Endothelial cell of umbilical vein (primary cell): ENCODE data around the gene ZBTB7B. TPM values are rescaled to one million over a fixed set of nuclear protein-coding genes. Genes with fewer than 3 reads are reported as not detected.

Source experiments
- BruUV-seq: library from RNA; stranded (reverse); fragments of 400-500 nt; replicated peaks from 2 replicates; lab custom pipeline; 2021; lab: Mats Ljungman, UMichigan
- CTCF ChIA-PET: fragments of 300-600, 350-600 bp; sonication (Branson Sonifier 250); formaldehyde crosslinking; loops from one replicate; lab custom pipeline; 2021; ENCODE audit warnings: antibody characterized with exemption, inconsistent platforms; lab: Charles Lee
- POLR2A ChIA-PET: fragments of 300-600, 350-600 bp; sonication (Branson Sonifier 250); formaldehyde crosslinking; loops from one replicate; lab custom pipeline; 2021; ENCODE audit warnings: antibody characterized with exemption, inconsistent platforms; lab: Charles Lee
- DNase-seq: peaks from one replicate; pipeline ENCODE4 v3.0.0-alpha.2; 2011; ENCODE audit warnings: low read depth, low spot score
- FAIRE-seq: peaks from 2 replicates; lab custom pipeline; 2011; peaks lifted over from hg19 to GRCh38; lab: Jason Lieb, UNC
- H2AFZ ChIP-seq: 2 replicates; pipeline ENCODE4 v1.6.0; 2012; ENCODE audit warnings: low read depth, low read length, control low read depth, inconsistent platforms
- H3K27ac ChIP-seq: 2 replicates; pipeline ENCODE4 v1.5.1; 2011; ENCODE audit warnings: low read depth, mild to moderate bottlenecking, control low read depth, low read length, moderate library complexity; ENCODE audit not compliant: insufficient read depth
- H3K27me3 ChIP-seq, 2 experiments: 2 replicates each; pipeline versions ENCODE4 v1.6.0 to v1.6.1; 2011; ENCODE audit warnings: low read length in 2 of 2, mixed read lengths in 1 of 2; ENCODE audit not compliant: control insufficient read depth in 2 of 2, insufficient read depth in 2 of 2
- H3K36me3 ChIP-seq, 2 experiments: 2 replicates in 1 of 2; 3 replicates in 1 of 2; pipeline ENCODE4 v1.5.1; 2011; ENCODE audit warnings: low read length in 2 of 2, mild to moderate bottlenecking in 1 of 2, moderate library complexity in 1 of 2; ENCODE audit not compliant: control insufficient read depth in 2 of 2, insufficient read depth in 2 of 2; ENCODE audit errors: extremely low read depth in 1 of 2
- H3K4me1 ChIP-seq: 3 replicates; pipeline ENCODE4 v1.5.1; 2011; ENCODE audit warnings: mild to moderate bottlenecking, low read length; ENCODE audit not compliant: control insufficient read depth, insufficient read depth; ENCODE audit errors: extremely low read depth
- H3K4me2 ChIP-seq: 2 replicates; pipeline ENCODE4 v1.6.1; 2011; ENCODE audit warnings: low read length, control low read depth, mixed read lengths; ENCODE audit not compliant: insufficient read depth
- H3K4me3 ChIP-seq, 3 experiments: fragments of 200-600 bp in 1 of 3; sonication (generic), shearing (Covaris generic) in 1 of 3; replicated peaks in 1 of 3; 2 replicates each; pipeline ENCODE4 v1.5.1; 2011 to 2016; ENCODE audit warnings: control low read depth in 3 of 3, low read length in 3 of 3, mild to moderate bottlenecking in 2 of 3, inconsistent platforms in 1 of 3, low read depth in 1 of 3, moderate library complexity in 1 of 3; ENCODE audit not compliant: insufficient read depth in 1 of 3
- H3K79me2 ChIP-seq: 2 replicates; pipeline ENCODE4 v1.6.0; 2012; ENCODE audit warnings: low read length, inconsistent platforms; ENCODE audit not compliant: control insufficient read depth, insufficient read depth
- H3K9ac ChIP-seq: replicated peaks from 2 replicates; pipeline ENCODE3; 2011; ENCODE audit warnings: low read length, control low read depth; ENCODE audit not compliant: insufficient read depth; ENCODE audit errors: extremely low read depth
- H3K9me1 ChIP-seq: replicated peaks from 3 replicates; pipeline ENCODE4 v1.6.0; 2011; ENCODE audit warnings: mild to moderate bottlenecking, low read length; ENCODE audit not compliant: control insufficient read depth, insufficient read depth; ENCODE audit errors: extremely low read depth
- H3K9me3 ChIP-seq: replicated peaks from 2 replicates; pipeline ENCODE4 v1.5.1; 2012; ENCODE audit warnings: low read length, inconsistent platforms; ENCODE audit not compliant: control insufficient read depth, insufficient read depth
- H4K20me1 ChIP-seq: replicated peaks from 2 replicates; pipeline ENCODE3; 2011; ENCODE audit warnings: mild to moderate bottlenecking, low read length; ENCODE audit not compliant: control insufficient read depth, insufficient read depth; ENCODE audit errors: extremely low read depth
- CTCF ChIP-seq, 2 donors: IDR thresholded peaks; 1 replicate in 1 of 2; 2 replicates in 1 of 2; pipeline ENCODE4 v1.5.1; 2011; ENCODE audit warnings: low read length in 2 of 2, mild to moderate bottlenecking in 2 of 2, moderate library complexity in 2 of 2, control low read depth in 1 of 2, inconsistent platforms in 1 of 2, low read depth in 1 of 2; ENCODE audit not compliant: insufficient read depth in 1 of 2; ENCODE audit errors: extremely low read depth in 1 of 2
- EZH2 ChIP-seq: IDR thresholded peaks from 2 replicates; pipeline ENCODE4 v1.6.1; 2012; ENCODE audit warnings: borderline replicate concordance, low read depth, mild to moderate bottlenecking, moderate library complexity, low read length, inconsistent platforms; ENCODE audit not compliant: severe bottlenecking
- FOS ChIP-seq: IDR thresholded peaks from 2 replicates; pipeline ENCODE4 v1.6.1; 2011; ENCODE audit warnings: mild to moderate bottlenecking, low read length, moderate library complexity, borderline replicate concordance; ENCODE audit not compliant: insufficient read depth
- GATA2 ChIP-seq: IDR thresholded peaks from 2 replicates; pipeline ENCODE4 v1.7.0; 2011; ENCODE audit warnings: low read depth, mild to moderate bottlenecking, moderate library complexity, mixed read lengths, low read length; ENCODE audit not compliant: insufficient read length, insufficient read depth
- JUN ChIP-seq: IDR thresholded peaks from 2 replicates; pipeline ENCODE4 v1.6.1; 2011; ENCODE audit warnings: borderline replicate concordance, low read depth; ENCODE audit not compliant: insufficient read length, insufficient read depth
- MAX ChIP-seq: IDR thresholded peaks from 2 replicates; pipeline ENCODE4 v1.6.1; 2011; ENCODE audit not compliant: insufficient read depth, insufficient read length
- MYC ChIP-seq: IDR thresholded peaks from one replicate; pipeline ENCODE4 v1.6.1; 2011; ENCODE audit warnings: mild to moderate bottlenecking, low read depth, low read length
- POLR2A ChIP-seq: IDR thresholded peaks from 2 replicates; pipeline ENCODE4 v1.6.1; 2012; ENCODE audit warnings: low read depth, mild to moderate bottlenecking, control low read depth, low read length
- POLR2AphosphoS5 ChIP-seq: IDR thresholded peaks from 2 replicates; pipeline ENCODE4 v1.6.1; 2012; ENCODE audit warnings: low read depth, mild to moderate bottlenecking, control low read depth, low read length, moderate library complexity; ENCODE audit not compliant: insufficient read depth
- dilution Hi-C: fragments of 300-500 bp; cut with MboI; formaldehyde crosslinking; loops from one replicate; pipeline ENCODE4 v1.15.0; 2019; ENCODE audit warnings: low sequenced_read_pairs; ENCODE audit not compliant: extremely low pct_ligation_motif_present
- intact Hi-C: fragments of 100-400 bp; cut with micrococcal nuclease; formaldehyde crosslinking; loops from one replicate; pipeline ENCODE4 v1.10.0; 2022
- polyA plus RNA-seq, 4 experiments: library from polyadenylated mRNA; depleted of rRNA in 3 of 4; stranded (reverse) in 3 of 4; unstranded in 1 of 4; fragments of >200 nt; gene quantifications; 2 replicates each; pipeline versions ENCODE4 v1.2.1 to v1.2.3, GENCODE V29; 2011 to 2012; ENCODE audit warnings: missing spikeins in 1 of 4
- total RNA-seq: library from RNA; stranded (reverse); gene quantifications from 2 replicates; pipeline ENCODE4 v1.2.3, GENCODE V29; 2021

ZBTB7B gene
- total and polyA plus RNA-seq, 2 donors (not counting 3 experiments of a cell fraction or from before 2014, with no cell fraction given), result 20.0 to 26.2 TPM

- intact Hi-C loops, result loop anchor here (1.0 to 10.0 kb wide), 3 partner anchors 9 to 485 kb away; partner anchors contain the start of genes EFNA1 and PYGO2
- dilution Hi-C loops, result no loop called here
Observed at GRCh38 chr1:154969860-154970452, 32.6 kb upstream of the ZBTB7B start.

GRCh38 chr1:154970631-154971340, 31.8 kb upstream of the ZBTB7B start, which contains the start of gene SHC1:
TSS of gene SHC1 (minus strand) at chr1:154970747. CDS start at chr1:154970526, 221 bp downstream.
- Histone ChIP-seq H3K4me2 (peak within 1 kb of the TSS; percentile 80), H4K20me1 (no peaks in the 10 kb centered on the region), H3K9ac (peak within 1 kb of the TSS; percentile 92), H3K9me1 (no peaks in the 10 kb centered on the region), H3K4me3 (peak within 1 kb of the TSS; percentile 64 to 78 (median 70)), H3K9me3 (no peaks in the 10 kb centered on the region), H3K36me3 (peaks cover 7 to 14% of the 10 kb centered on the region in 2 experiments), H3K79me2 (peaks cover 56% of the 10 kb centered on the region), H3K4me1 (peaks cover 61% of the 10 kb centered on the region), H2AFZ (no peak within 1 kb of the TSS), H3K27me3 (no peaks in the 10 kb centered on the region), H3K27ac (peak within 1 kb of the TSS; percentile 99)
- no TSS peak for BruUV-seq
- intact Hi-C loops (loop anchor here (1.0 to 10.0 kb wide), 3 partner anchors 9 to 486 kb away; partner anchors contain the start of genes EFNA1 and PYGO2), dilution Hi-C loops (no loop called here)
- TF ChIP-seq POLR2AphosphoS5, result peak; percentile 88
- no peak for TF ChIP-seq EZH2
- TF ChIP-seq MYC, result no peak
- TF ChIP-seq MAX, result no peak
- no peak for TF ChIP-seq JUN
- peak; percentile 35 for TF ChIP-seq GATA2
- no peak for TF ChIP-seq CTCF (IDR thresholded peaks at IDR 0.05; ENCODE audit: extremely low read depth in 1 of 2, insufficient read depth in 1 of 2, low read depth in 1 of 2, low read length in 2 of 2)
- TF ChIP-seq FOS, result peak; percentile 73
- peak; percentile 84 for TF ChIP-seq POLR2A
- ChIA-PET CTCF (interaction anchor here (0.8 to 8.5 kb wide), 10 partner anchors 9 to 115 kb away, joined by 3 to 81 read pairs (median 11); partner anchors contain the start of genes ADAM15, LENEP, PMVK and PYGO2), POLR2A (interaction anchor here (0.9 to 1.6 kb wide), 5 partner anchors 9 to 47 kb away, joined by 3 to 10 read pairs (median 4); partner anchors contain the start of gene PYGO2)
- DNase-seq, result peak; percentile 91
- peak; percentile 98 for FAIRE-seq

More at GRCh38 chr1:154969860-154970452, 32.6 kb upstream of the ZBTB7B start:
- H3K27me3 ChIP-seq, result no peaks in the 10 kb centered on the region
- no peaks in the 10 kb centered on the region for H3K9me3 ChIP-seq
- H3K36me3 ChIP-seq, result peaks cover 13 to 20% of the 10 kb centered on the region in 2 experiments
- peak overlapping the region; percentile 99 for H3K27ac ChIP-seq
- H3K4me2 ChIP-seq, result peak overlapping the region; percentile 80
- POLR2A ChIA-PET, result interaction anchor here (0.9 to 1.6 kb wide), 3 partner anchors 9 to 24 kb away, joined by 3 to 10 read pairs (median 4); partner anchors contain the start of gene PYGO2
- H2AFZ ChIP-seq, result no peak overlapping the region
- FAIRE-seq, result no peak
- TF ChIP-seq POLR2AphosphoS5, result peak; percentile 49
- no peak for TF ChIP-seq JUN
- TF ChIP-seq POLR2A, result peak; percentile 63
- peaks cover 66% of the 10 kb centered on the region for H3K4me1 ChIP-seq
- peaks cover 53% of the 10 kb centered on the region for H3K79me2 ChIP-seq
- peak overlapping the region; percentile 64 to 78 (median 70) for H3K4me3 ChIP-seq
- DNase-seq, result no peak
- CTCF ChIA-PET, result interaction anchor here (1.0 to 8.5 kb wide), 9 partner anchors 9 to 115 kb away, joined by 3 to 81 read pairs (median 17); partner anchors contain the start of genes ADAM15, LENEP, PBXIP1 and PYGO2
- BruUV-seq, result TSS peak; percentile 1
- H4K20me1 ChIP-seq, result no peaks in the 10 kb centered on the region
- H3K9me1 ChIP-seq, result no peaks in the 10 kb centered on the region
- H3K9ac ChIP-seq, result peak overlapping the region; percentile 57
